ENCODE measurements around the gene RAB25. TPM values are rescaled to one million over a fixed set of nuclear protein-coding genes. Genes with fewer than 3 reads are reported as not detected.
A peak's percentile ranks its signal among the peaks of the same experiment; 100 is the strongest.

The RAB25 gene
- total RNA-seq, 1 experiment from 2014 or later = not detected

- CTCF ChIA-PET = no interaction called here
- Histone ChIP-seq H3K27ac (ENCODE audit: low read length) (peak within 1 kb of the TSS; percentile 81), H3K4me1 (ENCODE audit: control insufficient read depth, insufficient read depth, low read length) (peaks cover 6% of the 10 kb centered on the region; the same call in 1 of the 2 replicates), H3K4me3 (ENCODE audit: low read depth in 2 of 2, low read length in 2 of 2) (peak within 1 kb of the TSS; percentile 70 to 89), H3K36me3 (ENCODE audit: control insufficient read depth, insufficient read depth, low read length) (peaks cover 4% of the 10 kb centered on the region; the same call in 1 of the 2 replicates), H3K9me3 (ENCODE audit: control insufficient read depth, insufficient read depth, low read depth, low read length) (no peaks in the 10 kb centered on the region), H3K27me3 (ENCODE audit: control insufficient read depth, insufficient read depth, low read length) (no peaks in the 10 kb centered on the region)
- ATAC-seq (peak; percentile 99), DNase-seq (ENCODE audit: low read depth, low spot score) (peak; percentile 78)
- POLR2A ChIA-PET = interaction anchor here (0.6 kb wide), 1 partner anchor 379 kb away, joined by 8 read pairs; no protein-coding TSS in a partner anchor
- no TSS peak for BruUV-seq (replicated peaks)
- TF ChIP-seq SIN3A (IDR thresholded peaks at IDR 0.05; ENCODE audit: borderline replicate concordance, insufficient read depth, low read depth, low read length) (peak; percentile 78; the same call in 1 of the 2 replicates), TCF7L2 (IDR thresholded peaks at IDR 0.05; ENCODE audit: low read depth, low read length) (peak; percentile 100), REST (IDR thresholded peaks at IDR 0.05; ENCODE audit: insufficient read depth in 1 of 2, low read depth in 2 of 2, low read length in 1 of 2) (no peak), CTCF (IDR thresholded peaks at IDR 0.05) (no peak), POLR2AphosphoS5 (IDR thresholded peaks at IDR 0.05; ENCODE audit: low read depth, low read length) (peak; percentile 95)
- intact Hi-C loops (cut with micrococcal nuclease; ENCODE audit: unreplicated experiment) (no loop called here), in situ Hi-C loops (cut with HindIII; ENCODE audit: low pct_unique_long_range_greater_than_20kb, low sequenced_read_pairs) (no loop called here)
Observed at GRCh38 chr1:156020293-156021092, 40.5 kb upstream of the RAB25 start, which contains the start of gene SSR2. TSS of gene SSR2 (minus strand) at chr1:156020951. CDS start at chr1:156020167, 784 bp downstream.

GRCh38 chr1:156021093-156021428 lies 39.9 kb upstream of the RAB25 start:
- Histone ChIP-seq H3K27me3 (ENCODE audit: control insufficient read depth, insufficient read depth, low read length) (no peaks in the 10 kb centered on the region), H3K27ac (ENCODE audit: low read length) (no peak overlapping the region; the same call in 1 of the 2 replicates), H3K36me3 (ENCODE audit: control insufficient read depth, insufficient read depth, low read length) (peaks cover 4% of the 10 kb centered on the region; the same call in 1 of the 2 replicates), H3K9me3 (ENCODE audit: control insufficient read depth, insufficient read depth, low read depth, low read length) (no peaks in the 10 kb centered on the region), H3K4me3 (ENCODE audit: low read depth in 2 of 2, low read length in 2 of 2) (peak overlapping the region; percentile 70 to 89), H3K4me1 (ENCODE audit: control insufficient read depth, insufficient read depth, low read length) (peaks cover 6% of the 10 kb centered on the region; the same call in 1 of the 2 replicates)
- BruUV-seq (replicated peaks) = no TSS peak
- intact Hi-C loops (cut with micrococcal nuclease; ENCODE audit: unreplicated experiment) = no loop called here
- TF ChIP-seq CTCF (IDR thresholded peaks at IDR 0.05) = no peak
- peak; percentile 13 for TF ChIP-seq TCF7L2 (IDR thresholded peaks at IDR 0.05; ENCODE audit: low read depth, low read length)
- POLR2A ChIA-PET = interaction anchor here (0.6 kb wide), 1 partner anchor 378 kb away, joined by 8 read pairs; no protein-coding TSS in a partner anchor
- CTCF ChIA-PET = no interaction called here
- ATAC-seq (no peak), DNase-seq (ENCODE audit: low read depth, low spot score) (no peak)
- in situ Hi-C loops (cut with HindIII; ENCODE audit: low pct_unique_long_range_greater_than_20kb, low sequenced_read_pairs) = no loop called here
